22Rv1 (cell line): ENCODE results near the gene TP53I11.

Source experiments
- CTCF ChIP-seq: fragments of 450-650 bp; IDR thresholded peaks from 2 replicates; pipeline ENCODE4 v1.5.1; 2017; ENCODE audit warnings: mild to moderate bottlenecking
- ZFX ChIP-seq: fragments of 450-650 bp; IDR thresholded peaks from 2 replicates; pipeline ENCODE4 v1.6.1; 2017; ENCODE audit warnings: antibody characterized with exemption, borderline replicate concordance

DNA sequence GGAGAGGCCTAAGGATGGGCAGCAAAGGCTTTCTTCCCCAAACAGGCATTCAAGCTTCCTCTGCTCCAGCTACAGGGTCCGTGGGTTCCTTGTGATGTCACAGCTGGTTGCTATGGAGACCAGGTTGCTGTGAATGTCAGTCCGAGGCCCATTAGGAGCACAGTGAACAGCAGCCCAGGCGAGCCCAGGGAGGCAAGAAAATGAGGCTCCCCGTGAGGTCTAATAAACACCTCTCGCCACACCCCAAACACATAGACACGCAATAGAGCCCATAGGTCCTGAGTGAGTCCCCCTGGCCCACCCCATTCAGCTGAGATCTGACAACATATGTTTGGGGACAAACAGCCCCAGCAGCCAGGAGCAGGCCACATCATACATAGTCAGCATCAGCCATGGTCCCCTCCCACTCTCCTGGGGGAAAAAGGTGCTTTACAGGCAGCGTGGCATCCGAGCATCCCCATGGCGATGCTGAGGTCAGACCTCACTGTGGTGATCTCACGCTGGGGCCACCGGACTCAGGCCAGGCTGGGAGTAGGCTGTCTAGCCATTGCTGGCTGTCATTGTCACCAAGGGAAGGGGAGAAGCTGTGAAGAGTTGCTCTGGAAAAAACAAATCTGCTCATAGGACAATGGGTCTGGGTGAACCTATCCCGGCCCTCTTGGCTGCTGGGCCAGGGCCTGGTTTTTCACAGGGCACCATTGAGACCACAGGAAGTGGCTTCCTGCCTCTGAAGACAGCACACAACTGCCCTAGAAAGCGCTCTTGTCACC lies 23.1 kb upstream of the TP53I11 start:
- no peak for TF ChIP-seq CTCF
- TF ChIP-seq ZFX = no peak
